Choroid plexus epithelial cell (primary cell): ENCODE results near the gene DPM2.
A peak's percentile ranks its signal among the peaks of the same experiment; 100 is the strongest.

Experiments used
- DNase-seq: peaks from one replicate; pipeline ENCODE4 v3.0.0-alpha.2; 2010; ENCODE audit warnings: low read depth
- H3K4me3 ChIP-seq: 2 replicates; pipeline ENCODE4 v1.5.1; 2011; ENCODE audit warnings: low read depth, mild to moderate bottlenecking, control low read depth, low read length, moderate library complexity
- CTCF ChIP-seq: conservative IDR thresholded peaks from 2 replicates; pipeline ENCODE4 v1.5.1; 2011; ENCODE audit warnings: low read depth, mild to moderate bottlenecking, control low read depth, inconsistent platforms, low read length, moderate library complexity

Gene DPM2

GRCh38 chr9:127893392-127893791 is 44.3 kb downstream of the DPM2 start:
- TF ChIP-seq CTCF, result no peak
- H3K4me3 ChIP-seq, result no peak overlapping the region

GRCh38 chr9:127892831-127893230 is 44.8 kb downstream of the DPM2 start:
- DNase-seq, result no peak
- H3K4me3 ChIP-seq, result no peak overlapping the region
- TF ChIP-seq CTCF, result no peak

More at GRCh38 chr9:127893392-127893791, 44.3 kb downstream of the DPM2 start:
- DNase-seq, result no peak

GRCh38 chr9:127890053-127890452 is 47.6 kb downstream of the DPM2 start:
- no peak for TF ChIP-seq CTCF
- H3K4me3 ChIP-seq, result no peak overlapping the region
- no peak for DNase-seq

- no peak overlapping the region for H3K4me3 ChIP-seq
- peak; percentile 66 for DNase-seq
- TF ChIP-seq CTCF, result peak; percentile 61
Observed at GRCh38 chr9:127887792-127888191, 49.9 kb downstream of the DPM2 start.

GRCh38 chr9:127886401-127886972 is 51.2 kb downstream of the DPM2 start:
- no peak overlapping the region for H3K4me3 ChIP-seq
- DNase-seq, result no peak
- no peak for TF ChIP-seq CTCF

- DNase-seq, result no peak
- no peak for TF ChIP-seq CTCF
- H3K4me3 ChIP-seq, result no peak overlapping the region
Observed at GRCh38 chr9:127885508-127886281, 52.0 kb downstream of the DPM2 start.
